ENCODE measurements around the gene BTBD1.
"Not testable (repeated sequence)": the region's sequence is repeated elsewhere in the genome, so short reads cannot be mapped to it uniquely, and the experiment has no call there.

Gene BTBD1

GRCh38 chr15:83057002-83057401 lies 10.1 kb downstream of the BTBD1 start:
- DNase-seq (ENCODE audit: low read depth) = no peak

GRCh38 chr15:83053151-83053550 lies 13.9 kb downstream of the BTBD1 start:
- no peak for DNase-seq (ENCODE audit: low read depth)

- no peak for DNase-seq (ENCODE audit: low read depth)
These were observed 20.4 kb downstream of the BTBD1 start for GRCh38 chr15:83046558-83047127.

GRCh38 chr15:83044156-83044555 lies 22.9 kb downstream of the BTBD1 start:
- no peak for DNase-seq (ENCODE audit: low read depth)

GRCh38 chr15:83039206-83039605 lies 27.8 kb downstream of the BTBD1 start:
- no peak for DNase-seq (ENCODE audit: low read depth)

GRCh38 chr15:83036253-83036652 lies 30.8 kb downstream of the BTBD1 start:
- DNase-seq (ENCODE audit: low read depth) = no peak

- not testable (repeated sequence) for DNase-seq (ENCODE audit: low read depth)
These were observed 35.8 kb downstream of the BTBD1 start for GRCh38 chr15:83031234-83031633.

- no peak for DNase-seq (ENCODE audit: low read depth)
These were observed 37.0 kb downstream of the BTBD1 start for GRCh38 chr15:83030021-83030420.

- no peak for DNase-seq (ENCODE audit: low read depth)
These were observed 48.6 kb downstream of the BTBD1 start for GRCh38 chr15:83018436-83018835.

- DNase-seq (ENCODE audit: low read depth) = no peak
These were observed 50.1 kb downstream of the BTBD1 start for GRCh38 chr15:83016906-83017305.

- no peak for DNase-seq (ENCODE audit: low read depth)
These were observed 51.7 kb downstream of the BTBD1 start for GRCh38 chr15:83015361-83015760.

- DNase-seq (ENCODE audit: low read depth) = no peak
These were observed 52.8 kb downstream of the BTBD1 start for GRCh38 chr15:83014205-83014653.

- DNase-seq (ENCODE audit: low read depth) = no peak
These were observed 54.4 kb downstream of the BTBD1 start for GRCh38 chr15:83012636-83013035.

GRCh38 chr15:83012076-83012426 lies 55.0 kb downstream of the BTBD1 start:
- no peak for DNase-seq (ENCODE audit: low read depth)

- DNase-seq (ENCODE audit: low read depth) = peak; percentile 77
These were observed 55.6 kb downstream of the BTBD1 start, which contains the start of gene C15orf40 for GRCh38 chr15:83011271-83012075. C15orf40 (minus strand) TSS chr15:83011639; CDS start chr15:83011607, 32 bp downstream.

GRCh38 chr15:83010709-83011270 lies 56.3 kb downstream of the BTBD1 start:
- DNase-seq (ENCODE audit: low read depth) = peak; percentile 51

GRCh38 chr15:83000672-83001031 lies 66.4 kb downstream of the BTBD1 start:
- DNase-seq (ENCODE audit: low read depth) = not testable (repeated sequence)

GRCh38 chr15:82999905-83000671 lies 67.0 kb downstream of the BTBD1 start:
- DNase-seq (ENCODE audit: low read depth) = no peak

- DNase-seq (ENCODE audit: low read depth) = no peak
These were observed 67.6 kb downstream of the BTBD1 start for GRCh38 chr15:82999426-82999825.

GRCh38 chr15:82995938-82996337 lies 71.1 kb downstream of the BTBD1 start:
- no peak for DNase-seq (ENCODE audit: low read depth)

GRCh38 chr15:82995076-82995475 lies 72.0 kb downstream of the BTBD1 start:
- DNase-seq (ENCODE audit: low read depth) = no peak

- DNase-seq (ENCODE audit: low read depth) = no peak
These were observed 73.9 kb downstream of the BTBD1 start for GRCh38 chr15:82993144-82993543.

All from activated gamma-delta T cell treated with anti-CD3 and anti-CD28 coated beads, Interleukin-2, amount 50 U/mL, for 16 hours (primary cell).